ENCODE results near the gene GDF2. TPM values are rescaled to one million over a fixed set of nuclear protein-coding genes. Genes with fewer than 3 reads are reported as not detected.

The GDF2 gene
- not detected in 2 replicates for polyA plus RNA-seq (2011; rRNA removed)
- polyA minus RNA-seq (2011; rRNA and poly(A)+ RNA removed), result not detected in 2 replicates

- no peak within 1 kb of the TSS for H3K4me3 ChIP-seq (ENCODE audit: low read depth, low read length)
- no peaks in the 10 kb centered on the region for H3K36me3 ChIP-seq (ENCODE audit: control insufficient read depth, insufficient read depth, low read length)
- ChIA-PET POLR2A (no interaction called here), CTCF (interaction anchor here (0.6 to 2.0 kb wide), 4 partner anchors 10 to 329 kb away, joined by 3 to 9 read pairs (median 6); no protein-coding TSS in a partner anchor)
- no peak for TF ChIP-seq CTCF (IDR thresholded peaks at IDR 0.05; ENCODE audit: insufficient read depth, low read depth, low read length)
- peaks cover 3% of the 10 kb centered on the region for H3K27me3 ChIP-seq (ENCODE audit: control insufficient read depth, insufficient read depth, low read length)
- DNase-seq (ENCODE audit: low read depth), result no peak
Observed at GRCh38 chr10:47322300-47323061, at the start of gene GDF2. Gene GDF2, plus strand, starts transcription at chr10:47322454. Its CDS starts 215 bp downstream, at chr10:47322669.

- Histone ChIP-seq H3K4me3 (ENCODE audit: low read depth, low read length) (no peak overlapping the region), H3K36me3 (ENCODE audit: control insufficient read depth, insufficient read depth, low read length) (no peaks in the 10 kb centered on the region), H3K27me3 (ENCODE audit: control insufficient read depth, insufficient read depth, low read length) (peaks cover 2% of the 10 kb centered on the region)
- POLR2A ChIA-PET, result no interaction called here
- CTCF ChIA-PET, result no interaction called here
- no peak for DNase-seq (ENCODE audit: low read depth)
- TF ChIP-seq CTCF (IDR thresholded peaks at IDR 0.05; ENCODE audit: insufficient read depth, low read depth, low read length), result no peak
Observed at GRCh38 chr10:47276071-47276470, 46.2 kb upstream of the GDF2 start.

GRCh38 chr10:47276576-47277351, 45.5 kb upstream of the GDF2 start:
- no peak for DNase-seq (ENCODE audit: low read depth)
- Histone ChIP-seq H3K4me3 (ENCODE audit: low read depth, low read length) (no peak overlapping the region), H3K36me3 (ENCODE audit: control insufficient read depth, insufficient read depth, low read length) (no peaks in the 10 kb centered on the region), H3K27me3 (ENCODE audit: control insufficient read depth, insufficient read depth, low read length) (peaks cover 2% of the 10 kb centered on the region)
- ChIA-PET POLR2A (no interaction called here), CTCF (interaction anchor here (0.5 kb wide), 1 partner anchor 19 kb away, joined by 3 read pairs; no protein-coding TSS in a partner anchor)
- no peak for TF ChIP-seq CTCF (IDR thresholded peaks at IDR 0.05; ENCODE audit: insufficient read depth, low read depth, low read length)

GRCh38 chr10:47277352-47278151, 44.7 kb upstream of the GDF2 start:
- TF ChIP-seq CTCF (IDR thresholded peaks at IDR 0.05; ENCODE audit: insufficient read depth, low read depth, low read length), result no peak
- Histone ChIP-seq H3K4me3 (ENCODE audit: low read depth, low read length) (no peak overlapping the region), H3K27me3 (ENCODE audit: control insufficient read depth, insufficient read depth, low read length) (peaks cover 2% of the 10 kb centered on the region), H3K36me3 (ENCODE audit: control insufficient read depth, insufficient read depth, low read length) (no peaks in the 10 kb centered on the region)
- DNase-seq (ENCODE audit: low read depth), result no peak
- CTCF ChIA-PET, result interaction anchor here (0.5 to 1.1 kb wide), 2 partner anchors 19 to 230 kb away, joined by 3 read pairs; no protein-coding TSS in a partner anchor
- POLR2A ChIA-PET, result no interaction called here

All from BJ (cell line).